Measurements from ENCODE around the gene IQCN. TPM values are rescaled to one million over a fixed set of nuclear protein-coding genes. Genes with fewer than 3 reads are reported as not detected.

The IQCN gene
- total and polyA plus RNA-seq, 2 donors (not counting 1 experiment from before 2014, with no cell fraction given), result 0.79 to 0.83 TPM

GRCh38 chr19:18229474-18229873, 44.8 kb downstream of the IQCN start:
- Histone ChIP-seq H3K79me2 (ENCODE audit: control insufficient read depth, insufficient read depth, low read length) (no peaks in the 10 kb centered on the region), H4K20me1 (ENCODE audit: control insufficient read depth, extremely low read depth, insufficient read depth, low read length) (no peaks in the 10 kb centered on the region), H2AFZ (ENCODE audit: low read length) (no peak overlapping the region), H3K9me3 (ENCODE audit: control insufficient read depth, insufficient read depth, low read depth, low read length) (no peaks in the 10 kb centered on the region), H3K4me2 (ENCODE audit: extremely low read depth, insufficient read depth, low read length) (no peak overlapping the region), H3K27me3 (ENCODE audit: control insufficient read depth, insufficient read depth, low read length) (peaks cover 11% of the 10 kb centered on the region), H3K27ac (ENCODE audit: insufficient read depth, low read length) (no peak overlapping the region), H3K36me3 (ENCODE audit: control insufficient read depth, insufficient read depth, low read length) (no peaks in the 10 kb centered on the region), H3K9ac (ENCODE audit: insufficient read depth, low read length) (no peak overlapping the region), H3K4me3 (replicated peaks in 1 of 4; ENCODE audit: control extremely low read depth in 1 of 4, insufficient read depth in 1 of 4, low read depth in 3 of 4, low read length in 4 of 4) (no peak overlapping the region), H3K4me1 (ENCODE audit: control insufficient read depth, extremely low read depth, insufficient read depth, low read length) (no peaks in the 10 kb centered on the region)
- no peak for DNase-seq (ENCODE audit: low read depth in 2 of 2)
- no peak for TF ChIP-seq EZH2 (IDR thresholded peaks at IDR 0.05; ENCODE audit: low read length, missing control alignments)
- TF ChIP-seq, protein P1, sequence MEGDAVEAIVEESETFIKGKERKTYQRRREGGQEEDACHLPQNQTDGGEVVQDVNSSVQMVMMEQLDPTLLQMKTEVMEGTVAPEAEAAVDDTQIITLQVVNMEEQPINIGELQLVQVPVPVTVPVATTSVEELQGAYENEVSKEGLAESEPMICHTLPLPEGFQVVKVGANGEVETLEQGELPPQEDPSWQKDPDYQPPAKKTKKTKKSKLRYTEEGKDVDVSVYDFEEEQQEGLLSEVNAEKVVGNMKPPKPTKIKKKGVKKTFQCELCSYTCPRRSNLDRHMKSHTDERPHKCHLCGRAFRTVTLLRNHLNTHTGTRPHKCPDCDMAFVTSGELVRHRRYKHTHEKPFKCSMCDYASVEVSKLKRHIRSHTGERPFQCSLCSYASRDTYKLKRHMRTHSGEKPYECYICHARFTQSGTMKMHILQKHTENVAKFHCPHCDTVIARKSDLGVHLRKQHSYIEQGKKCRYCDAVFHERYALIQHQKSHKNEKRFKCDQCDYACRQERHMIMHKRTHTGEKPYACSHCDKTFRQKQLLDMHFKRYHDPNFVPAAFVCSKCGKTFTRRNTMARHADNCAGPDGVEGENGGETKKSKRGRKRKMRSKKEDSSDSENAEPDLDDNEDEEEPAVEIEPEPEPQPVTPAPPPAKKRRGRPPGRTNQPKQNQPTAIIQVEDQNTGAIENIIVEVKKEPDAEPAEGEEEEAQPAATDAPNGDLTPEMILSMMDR (conservative IDR thresholded peaks at IDR 0.05 in 1 of 2, IDR thresholded peaks at IDR 0.05 in 1 of 2; ENCODE audit: low read depth in 1 of 2, low read length in 2 of 2), result peak; percentile 33 to 60

GRCh38 chr19:18227781-18228271, 46.4 kb downstream of the IQCN start:
- H3K27me3 ChIP-seq (ENCODE audit: control insufficient read depth, insufficient read depth, low read length), result peaks cover 11% of the 10 kb centered on the region
- no peak overlapping the region for H2AFZ ChIP-seq (ENCODE audit: low read length)
- H3K27ac ChIP-seq (ENCODE audit: insufficient read depth, low read length), result no peak overlapping the region
- TF ChIP-seq, protein P1 (conservative IDR thresholded peaks at IDR 0.05 in 1 of 2, IDR thresholded peaks at IDR 0.05 in 1 of 2; ENCODE audit: low read depth in 1 of 2, low read length in 2 of 2), result no peak
- H3K9me3 ChIP-seq (ENCODE audit: control insufficient read depth, insufficient read depth, low read depth, low read length), result no peaks in the 10 kb centered on the region
- H4K20me1 ChIP-seq (ENCODE audit: control insufficient read depth, extremely low read depth, insufficient read depth, low read length), result no peaks in the 10 kb centered on the region
- no peak overlapping the region for H3K9ac ChIP-seq (ENCODE audit: insufficient read depth, low read length)
- no peak overlapping the region for H3K4me3 ChIP-seq (replicated peaks in 1 of 4; ENCODE audit: control extremely low read depth in 1 of 4, insufficient read depth in 1 of 4, low read depth in 3 of 4, low read length in 4 of 4)
- H3K4me2 ChIP-seq (ENCODE audit: extremely low read depth, insufficient read depth, low read length), result no peak overlapping the region
- H3K36me3 ChIP-seq (ENCODE audit: control insufficient read depth, insufficient read depth, low read length), result no peaks in the 10 kb centered on the region
- H3K4me1 ChIP-seq (ENCODE audit: control insufficient read depth, extremely low read depth, insufficient read depth, low read length), result no peaks in the 10 kb centered on the region
- H3K79me2 ChIP-seq (ENCODE audit: control insufficient read depth, insufficient read depth, low read length), result no peaks in the 10 kb centered on the region
- no peak for DNase-seq (ENCODE audit: low read depth in 2 of 2)

GRCh38 chr19:18226956-18227780, 47.1 kb downstream of the IQCN start:
- no peak for TF ChIP-seq EZH2 (IDR thresholded peaks at IDR 0.05; ENCODE audit: low read length, missing control alignments)
- TF ChIP-seq, protein P1 (conservative IDR thresholded peaks at IDR 0.05 in 1 of 2, IDR thresholded peaks at IDR 0.05 in 1 of 2; ENCODE audit: low read depth in 1 of 2, low read length in 2 of 2), result no peak
- no peak for DNase-seq (ENCODE audit: low read depth in 2 of 2)
- H3K9ac ChIP-seq (ENCODE audit: insufficient read depth, low read length), result no peak overlapping the region
- H3K9me3 ChIP-seq (ENCODE audit: control insufficient read depth, insufficient read depth, low read depth, low read length), result no peaks in the 10 kb centered on the region
- H3K36me3 ChIP-seq (ENCODE audit: control insufficient read depth, insufficient read depth, low read length), result no peaks in the 10 kb centered on the region
- no peak overlapping the region for H3K4me2 ChIP-seq (ENCODE audit: extremely low read depth, insufficient read depth, low read length)
- H3K4me1 ChIP-seq (ENCODE audit: control insufficient read depth, extremely low read depth, insufficient read depth, low read length), result no peaks in the 10 kb centered on the region
- H3K27ac ChIP-seq (ENCODE audit: insufficient read depth, low read length), result no peak overlapping the region
- no peak overlapping the region for H2AFZ ChIP-seq (ENCODE audit: low read length)
- H3K27me3 ChIP-seq (ENCODE audit: control insufficient read depth, insufficient read depth, low read length), result peaks cover 7% of the 10 kb centered on the region
- H3K79me2 ChIP-seq (ENCODE audit: control insufficient read depth, insufficient read depth, low read length), result no peaks in the 10 kb centered on the region
- H3K4me3 ChIP-seq (replicated peaks in 1 of 4; ENCODE audit: control extremely low read depth in 1 of 4, insufficient read depth in 1 of 4, low read depth in 3 of 4, low read length in 4 of 4), result no peak overlapping the region
- H4K20me1 ChIP-seq (ENCODE audit: control insufficient read depth, extremely low read depth, insufficient read depth, low read length), result no peaks in the 10 kb centered on the region
